H1 (cell line): ENCODE data around the gene TARP.

Experiments used
- CTCF ChIA-PET: fragments of 300-600 bp; sonication (Branson Sonifier 250); formaldehyde crosslinking; loops from one replicate; lab custom pipeline; 2021; ENCODE audit not compliant: partially characterized antibody; lab: Charles Lee
- POLR2A ChIA-PET: fragments of 300-600 bp; sonication (Branson Sonifier 250); formaldehyde crosslinking; loops from one replicate; lab custom pipeline; 2021; ENCODE audit warnings: inconsistent platforms; ENCODE audit not compliant: partially characterized antibody; lab: Charles Lee
- DNase-seq, 2 experiments: peaks; one replicate each; pipeline versions ENCODE4 v3.0.0 to v3.0.0-alpha.2; 2010 to 2022; ENCODE audit warnings: low spot score in 2 of 2, low read depth in 1 of 2, mixed read lengths in 1 of 2
- FAIRE-seq: peaks from 2 replicates; lab custom pipeline; 2011; peaks lifted over from hg19 to GRCh38; lab: Jason Lieb, UNC
- H2AFZ ChIP-seq: 2 replicates; pipeline ENCODE4 v1.8.1; 2012; ENCODE audit warnings: low read length, inconsistent platforms
- H2AK5ac ChIP-seq: 2 replicates; pipeline ENCODE4 v1.6.1; 2013; ENCODE audit warnings: low read depth, low read length
- H2BK120ac ChIP-seq: replicated peaks from 2 replicates; pipeline ENCODE3; 2013; ENCODE audit warnings: low read depth, low read length, inconsistent platforms
- H2BK12ac ChIP-seq: 2 replicates; pipeline ENCODE4 v1.6.1; 2013; ENCODE audit warnings: low read depth, low read length
- H2BK15ac ChIP-seq: 2 replicates; pipeline ENCODE4 v1.6.1; 2013; ENCODE audit warnings: low read length
- H2BK20ac ChIP-seq: 2 replicates; pipeline ENCODE4 v1.6.1; 2013; ENCODE audit warnings: low read length
- H2BK5ac ChIP-seq: 2 replicates; pipeline ENCODE4 v1.6.1; 2013; ENCODE audit warnings: low read depth, low read length
- H3K14ac ChIP-seq: 2 replicates; pipeline ENCODE4 v1.6.1; 2013; ENCODE audit warnings: inconsistent platforms; ENCODE audit not compliant: insufficient read length
- H3K18ac ChIP-seq: 2 replicates; pipeline ENCODE4 v1.6.1; 2013; ENCODE audit warnings: low read length; ENCODE audit errors: extremely low read depth
- H3K23ac ChIP-seq: 2 replicates; pipeline ENCODE4 v1.6.1; 2013; ENCODE audit warnings: inconsistent platforms; ENCODE audit not compliant: insufficient read length
- H3K23me2 ChIP-seq: 2 replicates; pipeline ENCODE4 v1.6.1; 2013; ENCODE audit warnings: low read depth, low read length
- H3K27ac ChIP-seq: 2 replicates; pipeline ENCODE4 v1.6.1; 2011; ENCODE audit warnings: low read depth, low read length, inconsistent platforms
- H3K27me3 ChIP-seq, 4 experiments: replicated peaks in 1 of 4; 1 replicate in 1 of 4; 2 replicates in 3 of 4; pipeline versions ENCODE4 v1.6.1 to v1.8.1; 2011 to 2013; ENCODE audit warnings: low read length in 3 of 4, mild to moderate bottlenecking in 3 of 4, inconsistent platforms in 2 of 4, mixed read lengths in 2 of 4, moderate library complexity in 1 of 4; ENCODE audit not compliant: control insufficient read depth in 3 of 4, insufficient read depth in 3 of 4; ENCODE audit errors: extremely low read depth in 1 of 4
- H3K36me3 ChIP-seq, 4 experiments: 2 replicates each; pipeline versions ENCODE4 v1.6.1 to v1.8.1; 2011 to 2013; ENCODE audit warnings: mild to moderate bottlenecking in 4 of 4, low read length in 3 of 4, moderate library complexity in 2 of 4, control low read depth in 1 of 4, inconsistent platforms in 1 of 4; ENCODE audit not compliant: insufficient read depth in 4 of 4, control insufficient read depth in 2 of 4
- H3K4ac ChIP-seq: replicated peaks from 2 replicates; pipeline ENCODE3; 2013; ENCODE audit warnings: low read length, low read depth, mixed read lengths, inconsistent platforms; ENCODE audit not compliant: insufficient read length
- H3K4me1 ChIP-seq, 4 experiments: replicated peaks in 1 of 4; 1 replicate in 1 of 4; 2 replicates in 3 of 4; pipeline versions ENCODE4 v1.6.1 to v1.8.1; 2011 to 2013; ENCODE audit warnings: low read length in 3 of 4, inconsistent platforms in 2 of 4, mixed read lengths in 1 of 4; ENCODE audit not compliant: insufficient read depth in 4 of 4, control insufficient read depth in 3 of 4
- H3K4me2 ChIP-seq, 2 experiments: 2 replicates each; pipeline versions ENCODE4 v1.6.1 to v1.8.1; 2011 to 2013; ENCODE audit warnings: low read depth in 2 of 2, low read length in 2 of 2, control low read depth in 1 of 2, inconsistent platforms in 1 of 2, mild to moderate bottlenecking in 1 of 2; ENCODE audit not compliant: insufficient read depth in 1 of 2
- H3K4me3 ChIP-seq, 4 experiments: fragments of 200-600, 300-600 bp in 1 of 4; sonication (generic), shearing (Covaris generic), sonication (Bioruptor Twin) in 1 of 4; 2 replicates each; pipeline versions ENCODE4 v1.5.1 to v1.8.1; 2011 to 2016; ENCODE audit warnings: low read length in 4 of 4, low read depth in 3 of 4, control low read depth in 2 of 4, inconsistent platforms in 2 of 4, mild to moderate bottlenecking in 2 of 4, mixed read lengths in 1 of 4, moderate library complexity in 1 of 4; ENCODE audit not compliant: insufficient read depth in 2 of 4; ENCODE audit errors: extremely low read depth in 1 of 4
- H3K56ac ChIP-seq: replicated peaks from 2 replicates; pipeline ENCODE3; 2013; ENCODE audit warnings: low read depth, mild to moderate bottlenecking, mixed read lengths, low read length, inconsistent platforms; ENCODE audit not compliant: insufficient read length
- H3K79me1 ChIP-seq: 2 replicates; pipeline ENCODE4 v1.6.1; 2013; ENCODE audit warnings: low read depth, low read length, control low read depth
- H3K79me2 ChIP-seq, 2 experiments: 2 replicates each; pipeline versions ENCODE4 v1.6.1 to v1.8.1; 2012 to 2013; ENCODE audit warnings: low read length in 2 of 2, mild to moderate bottlenecking in 2 of 2, inconsistent platforms in 1 of 2; ENCODE audit not compliant: insufficient read depth in 2 of 2, control insufficient read depth in 1 of 2
- H3K9ac ChIP-seq, 4 experiments: replicated peaks in 1 of 4; 1 replicate in 1 of 4; 2 replicates in 3 of 4; pipeline versions ENCODE4 v1.6.1 to v1.8.1; 2011 to 2013; ENCODE audit warnings: low read depth in 3 of 4, low read length in 3 of 4, control low read depth in 2 of 4, mild to moderate bottlenecking in 2 of 4, moderate library complexity in 2 of 4, inconsistent platforms in 1 of 4; ENCODE audit errors: extremely low read depth in 1 of 4
- H3K9me3 ChIP-seq, 2 experiments: 2 replicates each; pipeline versions ENCODE4 v1.6.1 to v1.8.1; 2012 to 2013; ENCODE audit warnings: mild to moderate bottlenecking in 2 of 2, moderate library complexity in 2 of 2, control low read depth in 1 of 2, inconsistent platforms in 1 of 2, low read depth in 1 of 2, low read length in 1 of 2, mixed read lengths in 1 of 2; ENCODE audit not compliant: insufficient read depth in 2 of 2
- H4K20me1 ChIP-seq, 2 experiments: replicated peaks in 1 of 2; 2 replicates each; pipeline versions ENCODE3 to v1.8.1; 2011 to 2013; ENCODE audit warnings: inconsistent platforms in 2 of 2, low read length in 2 of 2, mild to moderate bottlenecking in 1 of 2; ENCODE audit not compliant: insufficient read depth in 2 of 2, control insufficient read depth in 1 of 2
- H4K5ac ChIP-seq: 2 replicates; pipeline ENCODE4 v1.6.1; 2013; ENCODE audit warnings: low read length, low read depth, mixed read lengths, inconsistent platforms; ENCODE audit not compliant: insufficient read length
- H4K8ac ChIP-seq: 2 replicates; pipeline ENCODE4 v1.8.0; 2013; ENCODE audit warnings: mild to moderate bottlenecking, moderate library complexity, low read length, inconsistent platforms; ENCODE audit not compliant: insufficient read depth; ENCODE audit errors: extremely low read depth
- H4K91ac ChIP-seq: replicated peaks from 2 replicates; pipeline ENCODE3; 2013; ENCODE audit warnings: low read length, mixed read lengths, inconsistent platforms; ENCODE audit not compliant: insufficient read length
- BCL11A ChIP-seq, 2 experiments: IDR thresholded peaks; one replicate each; pipeline ENCODE4 v1.6.1; 2011; ENCODE audit warnings: low read depth in 2 of 2, low read length in 2 of 2, mild to moderate bottlenecking in 2 of 2
- CEBPB ChIP-seq: IDR thresholded peaks from 2 replicates; pipeline ENCODE4 v1.6.1; 2012; ENCODE audit warnings: low read depth, low read length
- HDAC6 ChIP-seq: IDR thresholded peaks from one replicate; pipeline ENCODE4 v1.7.1; 2012; ENCODE audit warnings: low read depth, mild to moderate bottlenecking, inconsistent platforms, low read length, moderate library complexity
- RBBP5 ChIP-seq: IDR thresholded peaks from 2 replicates; pipeline ENCODE4 v1.7.1; 2012; ENCODE audit warnings: low read depth, mild to moderate bottlenecking, inconsistent platforms, low read length, moderate library complexity, borderline replicate concordance
- RFX5 ChIP-seq: IDR thresholded peaks from 2 replicates; pipeline ENCODE4 v1.6.1; 2011; ENCODE audit warnings: low read depth, low read length, improper control_type of control experiment, borderline replicate concordance
- SIRT6 ChIP-seq: IDR thresholded peaks from one replicate; pipeline ENCODE4 v1.7.1; 2012; ENCODE audit warnings: low read length, inconsistent platforms
- TAF1 ChIP-seq: IDR thresholded peaks from 2 replicates; pipeline ENCODE4 v1.6.1; 2011; ENCODE audit warnings: mild to moderate bottlenecking, low read depth, low read length
- TCF12 ChIP-seq: IDR thresholded peaks from 2 replicates; pipeline ENCODE4 v1.6.1; 2011; ENCODE audit warnings: low read depth, mild to moderate bottlenecking, low read length
- YY1 ChIP-seq: IDR thresholded peaks from 2 replicates; pipeline ENCODE4 v1.6.1; 2011; ENCODE audit warnings: low read depth, mild to moderate bottlenecking, low read length
- WGBS, 2 experiments: shearing (Covaris generic) in 1 of 2; methylation state at CpG; one replicate each; pipeline versions ENCODE4 v1.1.6 to v1.1.7; 2013 to 2015; ENCODE audit warnings: low lambda C conversion rate in 2 of 2, mixed read lengths in 2 of 2, inconsistent platforms in 1 of 2, low coverage in 1 of 2, missing lambda C conversion rate in 1 of 2; ENCODE audit not compliant: insufficient replicate concordance in 2 of 2, insufficient coverage in 1 of 2, insufficient read length in 1 of 2; ENCODE audit errors: extremely low coverage in 1 of 2, missing lambda C conversion rate in 1 of 2; 5-methylcytosine and 5-hydroxymethylcytosine counted together

The TARP gene

GRCh38 chr7:38242814-38243213, 30.6 kb downstream of the TARP start:
- H3K4me3 ChIP-seq: no peak overlapping the region
- H2BK15ac ChIP-seq: no peak overlapping the region
- no peak overlapping the region for H3K14ac ChIP-seq
- no peaks in the 10 kb centered on the region for H4K20me1 ChIP-seq
- H2BK5ac ChIP-seq: no peak overlapping the region
- no peaks in the 10 kb centered on the region for H3K79me2 ChIP-seq
- no peak overlapping the region for H3K9ac ChIP-seq
- no peak overlapping the region for H2BK120ac ChIP-seq
- no peak overlapping the region for H4K91ac ChIP-seq
- FAIRE-seq: no peak
- H3K56ac ChIP-seq: no peak overlapping the region
- H3K4me1 ChIP-seq: no peaks in the 10 kb centered on the region
- H3K27ac ChIP-seq: no peak overlapping the region
- WGBS, 2 experiments: 96% methylated on average over 6 of the region's 6 CpGs; no CpG with 5 or more reads in 1 of the 2 experiments
- no peak overlapping the region for H3K4me2 ChIP-seq
- H2BK20ac ChIP-seq: no peak overlapping the region
- H3K23me2 ChIP-seq: no peaks in the 10 kb centered on the region; the same call in 1 of the 2 replicates
- no peak overlapping the region for H4K8ac ChIP-seq
- POLR2A ChIA-PET: interaction anchor here (0.6 kb wide), 1 partner anchor 84 kb away, joined by 3 read pairs; no protein-coding TSS in a partner anchor
- no peak overlapping the region for H3K23ac ChIP-seq
- no peak overlapping the region for H3K4ac ChIP-seq
- no peaks in the 10 kb centered on the region for H3K9me3 ChIP-seq
- no peak overlapping the region for H2AK5ac ChIP-seq
- DNase-seq: no peak
- H3K18ac ChIP-seq: no peak overlapping the region
- H3K27me3 ChIP-seq: no peaks in the 10 kb centered on the region
- H3K79me1 ChIP-seq: no peaks in the 10 kb centered on the region
- no peaks in the 10 kb centered on the region for H3K36me3 ChIP-seq
- no peak overlapping the region for H2BK12ac ChIP-seq
- no peak overlapping the region for H4K5ac ChIP-seq
- H2AFZ ChIP-seq: no peak overlapping the region
- CTCF ChIA-PET: interaction anchor here (0.6 kb wide), 1 partner anchor 126 kb away, joined by 3 read pairs; no protein-coding TSS in a partner anchor
- TF ChIP-seq RFX5 (no peak), HDAC6 (no peak), SIRT6 (no peak), TAF1 (no peak), TCF12 (no peak), RBBP5 (no peak), BCL11A (IDR thresholded peaks at IDR 0.05; ENCODE audit: low read depth in 2 of 2, low read length in 2 of 2) (no peak), CEBPB (no peak), YY1 (no peak)
